Panc1 (cell line): ENCODE measurements around the gene TSSK3.

Source experiments
- POLR2AphosphoS5 ChIP-seq: IDR thresholded peaks from 2 replicates; pipeline ENCODE4 v1.6.1; 2012; ENCODE audit warnings: mild to moderate bottlenecking, low read depth, low read length, moderate library complexity
- TCF7L2 ChIP-seq: IDR thresholded peaks from 2 replicates; pipeline ENCODE4 v1.6.1; 2011; ENCODE audit warnings: mild to moderate bottlenecking, low read depth, low read length, inconsistent platforms
- TF ChIP-seq, protein P1 (sequence below): fragments of 450-650 bp; IDR thresholded peaks from 2 replicates; pipeline ENCODE4 v1.5.1; 2017; ENCODE audit warnings: mild to moderate bottlenecking

- TF ChIP-seq TCF7L2 (no peak), POLR2AphosphoS5 (no peak)
- TF ChIP-seq, protein P1, sequence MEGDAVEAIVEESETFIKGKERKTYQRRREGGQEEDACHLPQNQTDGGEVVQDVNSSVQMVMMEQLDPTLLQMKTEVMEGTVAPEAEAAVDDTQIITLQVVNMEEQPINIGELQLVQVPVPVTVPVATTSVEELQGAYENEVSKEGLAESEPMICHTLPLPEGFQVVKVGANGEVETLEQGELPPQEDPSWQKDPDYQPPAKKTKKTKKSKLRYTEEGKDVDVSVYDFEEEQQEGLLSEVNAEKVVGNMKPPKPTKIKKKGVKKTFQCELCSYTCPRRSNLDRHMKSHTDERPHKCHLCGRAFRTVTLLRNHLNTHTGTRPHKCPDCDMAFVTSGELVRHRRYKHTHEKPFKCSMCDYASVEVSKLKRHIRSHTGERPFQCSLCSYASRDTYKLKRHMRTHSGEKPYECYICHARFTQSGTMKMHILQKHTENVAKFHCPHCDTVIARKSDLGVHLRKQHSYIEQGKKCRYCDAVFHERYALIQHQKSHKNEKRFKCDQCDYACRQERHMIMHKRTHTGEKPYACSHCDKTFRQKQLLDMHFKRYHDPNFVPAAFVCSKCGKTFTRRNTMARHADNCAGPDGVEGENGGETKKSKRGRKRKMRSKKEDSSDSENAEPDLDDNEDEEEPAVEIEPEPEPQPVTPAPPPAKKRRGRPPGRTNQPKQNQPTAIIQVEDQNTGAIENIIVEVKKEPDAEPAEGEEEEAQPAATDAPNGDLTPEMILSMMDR: no peak
These were observed 23.6 kb upstream of the TSSK3 start for GRCh38 chr1:32338637-32339145.
